PC-3 (cell line): ENCODE measurements around the gene BLTP2. TPM values are rescaled to one million over a fixed set of nuclear protein-coding genes. Genes with fewer than 3 reads are reported as not detected.

Source experiments
- ATAC-seq: fragments of 200-7000 bp; cut with Tn5 transposase; 2 replicates; pipeline ENCODE4 v1.9.1; 2020; ENCODE audit warnings: mild to moderate bottlenecking, moderate library complexity
- BruUV-seq: library from RNA; stranded (reverse); fragments of 400-500 nt; replicated peaks from 2 replicates; lab custom pipeline; 2021; lab: Mats Ljungman, UMichigan
- CTCF ChIA-PET: fragments of 300-600 bp; sonication (Branson Sonifier 250); formaldehyde crosslinking; loops from one replicate; lab custom pipeline; 2022; ENCODE audit warnings: antibody characterized with exemption; lab: Charles Lee
- POLR2A ChIA-PET: fragments of 300-600 bp; sonication (Branson Sonifier 250); formaldehyde crosslinking; loops from one replicate; lab custom pipeline; 2022; ENCODE audit warnings: antibody characterized with exemption; ENCODE audit not compliant: unreplicated experiment; lab: Charles Lee
- DNase-seq: peaks from one replicate; pipeline ENCODE4 v3.0.0-alpha.2; 2015
- H2AFZ ChIP-seq: fragments of 300-600 bp; sonication (generic); 2 replicates; pipeline ENCODE4 v1.6.0; 2016; ENCODE audit warnings: antibody characterized with exemption, low read length
- H3F3A ChIP-seq: fragments of 300-600 bp; sonication (generic); one replicate; pipeline ENCODE4 v1.6.0; 2017; ENCODE audit warnings: antibody characterized with exemption, low read length, control low read depth, mild to moderate bottlenecking; ENCODE audit not compliant: unreplicated experiment
- H3K27ac ChIP-seq: fragments of 300-600 bp; sonication (generic); 2 replicates; pipeline ENCODE4 v1.5.1; 2016; ENCODE audit warnings: mild to moderate bottlenecking, low read length
- H3K27me3 ChIP-seq: fragments of 300-600 bp; sonication (generic); 2 replicates; pipeline ENCODE4 v1.6.1; 2016; ENCODE audit warnings: low read length, mixed read lengths
- H3K36me3 ChIP-seq: fragments of 300-600 bp; sonication (generic); 2 replicates; pipeline ENCODE4 v1.6.1; 2016; ENCODE audit warnings: low read depth, mixed run types, low read length, mixed read lengths
- H3K4me1 ChIP-seq: fragments of 300-600 bp; sonication (generic); 2 replicates; pipeline ENCODE4 v1.5.1; 2016; ENCODE audit warnings: low read length; ENCODE audit not compliant: insufficient read depth
- H3K4me2 ChIP-seq: fragments of 300-600 bp; sonication (generic); 2 replicates; pipeline ENCODE4 v1.6.0; 2016; ENCODE audit warnings: low read length
- H3K4me3 ChIP-seq: fragments of 300-600 bp; sonication (generic); 2 replicates; pipeline ENCODE4 v1.5.1; 2016; ENCODE audit warnings: mild to moderate bottlenecking, low read length, mixed read lengths
- H3K79me2 ChIP-seq: fragments of 300-600 bp; sonication (generic); 2 replicates; pipeline ENCODE4 v1.6.1; 2017; ENCODE audit warnings: low read length, mixed read lengths
- H3K9ac ChIP-seq: fragments of 300-600 bp; sonication (generic); 2 replicates; pipeline ENCODE4 v1.6.0; 2016; ENCODE audit warnings: mild to moderate bottlenecking, low read length
- H3K9me2 ChIP-seq: fragments of 300-600 bp; sonication (generic); replicated peaks from 2 replicates; pipeline ENCODE4 v1.6.1; 2016; ENCODE audit warnings: mixed run types, low read length, mixed read lengths
- H3K9me3 ChIP-seq: fragments of 300-600 bp; sonication (generic); 2 replicates; pipeline ENCODE4 v1.6.1; 2016; ENCODE audit warnings: low read length, mixed read lengths
- H4K20me1 ChIP-seq: fragments of 300-600 bp; sonication (generic); 2 replicates; pipeline ENCODE4 v1.6.1; 2016; ENCODE audit warnings: low read length, mixed read lengths
- EZH2 ChIP-seq: fragments of 300-600 bp; sonication (generic); IDR thresholded peaks from one replicate; pipeline ENCODE4 v1.6.1; 2017; ENCODE audit warnings: antibody characterized with exemption, mild to moderate bottlenecking, low read length; ENCODE audit not compliant: unreplicated experiment
- EZH2phosphoT487 ChIP-seq: fragments of 300-600 bp; sonication (generic); IDR thresholded peaks from 2 replicates; pipeline ENCODE4 v1.6.1; 2018; ENCODE audit warnings: mild to moderate bottlenecking, antibody characterized with exemption, low read length, borderline replicate concordance
- intact Hi-C: fragments of 100-400 bp; cut with micrococcal nuclease; formaldehyde crosslinking; loops from 2 replicates; pipeline ENCODE4 v1.9.0; 2023
- total RNA-seq: library from RNA; depleted of rRNA; stranded (reverse); fragments of >200 nt; gene quantifications from 2 replicates; pipeline ENCODE4 v1.2.3, GENCODE V29; 2014
- TF ChIP-seq, protein P1 (sequence below): fragments of 300-600 bp; sonication (generic); conservative IDR thresholded peaks from 2 replicates; pipeline ENCODE4 v1.5.1; 2017; ENCODE audit warnings: antibody characterized with exemption, low read depth, mild to moderate bottlenecking, low read length

BLTP2 gene
- total RNA-seq, 1 experiment from 2014 or later: 103 TPM

DNA sequence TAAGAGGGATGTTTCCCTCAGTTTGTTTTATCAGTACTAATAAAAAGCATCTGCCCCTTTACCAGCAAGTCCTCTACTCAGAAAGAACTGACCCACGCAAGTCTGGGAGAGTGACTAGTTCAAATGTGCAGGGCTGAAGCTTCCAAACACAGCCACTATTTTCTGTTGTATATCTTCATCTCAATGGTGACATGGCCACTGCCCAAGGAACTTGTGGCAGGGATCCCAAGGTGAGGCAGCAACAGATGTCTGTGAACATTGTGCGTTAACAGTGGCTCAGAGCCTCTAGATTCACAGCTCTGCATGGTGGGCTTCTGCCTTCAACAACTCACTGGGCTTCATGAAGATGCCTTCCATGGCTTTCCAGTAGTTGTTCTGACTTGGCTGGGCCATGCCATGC is 3.7 kb upstream of the BLTP2 start:
- Histone ChIP-seq H3K4me1 (peaks cover 6% of the 10 kb centered on the region), H4K20me1 (peaks cover under 1% of the 10 kb centered on the region; the same call in 1 of the 2 replicates), H3K27ac (no peak overlapping the region), H2AFZ (no peak overlapping the region), H3K27me3 (no peaks in the 10 kb centered on the region), H3K4me3 (no peak overlapping the region), H3F3A (no peaks in the 10 kb centered on the region), H3K4me2 (no peak overlapping the region), H3K9me2 (no peaks in the 10 kb centered on the region), H3K9me3 (no peaks in the 10 kb centered on the region), H3K79me2 (peaks cover 11% of the 10 kb centered on the region), H3K36me3 (peaks cover 4% of the 10 kb centered on the region; the same call in 1 of the 2 replicates), H3K9ac (no peak overlapping the region)
- DNase-seq: no peak
- intact Hi-C loops: loop anchor here (10.0 kb wide), 1 partner anchor 66 kb away; the partner anchor contains the start of genes PROCA1, RAB34 and RPL23A
- ChIA-PET CTCF (no interaction called here), POLR2A (no interaction called here)
- no peak for ATAC-seq
- no TSS peak for BruUV-seq
- TF ChIP-seq, protein P1, sequence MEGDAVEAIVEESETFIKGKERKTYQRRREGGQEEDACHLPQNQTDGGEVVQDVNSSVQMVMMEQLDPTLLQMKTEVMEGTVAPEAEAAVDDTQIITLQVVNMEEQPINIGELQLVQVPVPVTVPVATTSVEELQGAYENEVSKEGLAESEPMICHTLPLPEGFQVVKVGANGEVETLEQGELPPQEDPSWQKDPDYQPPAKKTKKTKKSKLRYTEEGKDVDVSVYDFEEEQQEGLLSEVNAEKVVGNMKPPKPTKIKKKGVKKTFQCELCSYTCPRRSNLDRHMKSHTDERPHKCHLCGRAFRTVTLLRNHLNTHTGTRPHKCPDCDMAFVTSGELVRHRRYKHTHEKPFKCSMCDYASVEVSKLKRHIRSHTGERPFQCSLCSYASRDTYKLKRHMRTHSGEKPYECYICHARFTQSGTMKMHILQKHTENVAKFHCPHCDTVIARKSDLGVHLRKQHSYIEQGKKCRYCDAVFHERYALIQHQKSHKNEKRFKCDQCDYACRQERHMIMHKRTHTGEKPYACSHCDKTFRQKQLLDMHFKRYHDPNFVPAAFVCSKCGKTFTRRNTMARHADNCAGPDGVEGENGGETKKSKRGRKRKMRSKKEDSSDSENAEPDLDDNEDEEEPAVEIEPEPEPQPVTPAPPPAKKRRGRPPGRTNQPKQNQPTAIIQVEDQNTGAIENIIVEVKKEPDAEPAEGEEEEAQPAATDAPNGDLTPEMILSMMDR: no peak
- TF ChIP-seq EZH2: no peak
- no peak for TF ChIP-seq EZH2phosphoT487

DNA sequence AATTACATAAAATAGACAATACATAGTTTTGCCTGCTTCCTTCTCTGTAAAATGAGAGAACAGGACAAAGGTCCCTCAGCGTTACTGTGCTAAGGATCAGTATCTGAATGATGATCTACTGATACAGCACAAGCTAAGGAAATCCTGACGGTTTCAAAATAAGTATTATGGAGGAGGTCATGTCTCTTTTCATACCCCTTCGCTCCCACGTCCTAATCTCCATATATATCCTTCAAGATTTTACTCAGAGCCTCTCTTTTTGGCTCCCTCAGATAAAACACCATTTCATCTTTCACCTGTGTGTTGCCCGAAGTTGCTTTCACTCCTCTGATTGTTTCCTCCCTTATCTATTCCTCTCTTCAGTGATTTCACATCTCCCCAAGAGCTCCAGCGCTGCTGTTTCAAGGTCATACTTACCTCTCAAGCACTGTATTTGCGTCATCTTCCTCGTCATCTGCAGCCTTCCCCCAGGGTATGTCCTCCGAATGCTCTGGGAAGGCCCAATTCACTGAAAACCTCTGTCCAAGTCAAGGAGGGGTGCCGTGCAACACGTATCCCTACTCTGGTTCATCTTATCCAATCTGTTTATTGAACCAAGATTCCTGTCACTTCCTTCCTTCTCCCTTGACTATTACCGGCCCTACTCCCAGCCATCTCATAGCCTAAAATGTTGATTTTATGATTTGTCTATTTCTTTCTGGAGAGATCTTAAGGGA is 1.2 kb upstream of the BLTP2 start:
- Histone ChIP-seq H2AFZ (no peak overlapping the region), H3K27ac (no peak overlapping the region), H3K9me2 (no peaks in the 10 kb centered on the region), H3K36me3 (peaks cover 19% of the 10 kb centered on the region), H3K27me3 (no peaks in the 10 kb centered on the region), H3F3A (no peaks in the 10 kb centered on the region), H3K79me2 (peaks cover 28% of the 10 kb centered on the region), H3K9ac (peak overlapping the region; percentile 90; the same call in 1 of the 2 replicates), H3K4me3 (no peak overlapping the region), H3K4me2 (peak overlapping the region; percentile 83; the same call in 1 of the 2 replicates), H4K20me1 (peaks cover 8% of the 10 kb centered on the region; the same call in 1 of the 2 replicates), H3K4me1 (peaks cover 13% of the 10 kb centered on the region), H3K9me3 (no peaks in the 10 kb centered on the region)
- TF ChIP-seq EZH2: no peak
- TF ChIP-seq EZH2phosphoT487: no peak
- TF ChIP-seq, protein P1: no peak
- no TSS peak for BruUV-seq
- POLR2A ChIA-PET: interaction anchor here (0.6 kb wide), 1 partner anchor 15 kb away, joined by 4 read pairs; the partner anchor contains the start of genes SDF2 and SUPT6H
- CTCF ChIA-PET: no interaction called here
- ATAC-seq: no peak
- intact Hi-C loops: loop anchor here (1.0 to 10.0 kb wide), 2 partner anchors 16 to 69 kb away; partner anchors contain the start of genes PROCA1, RAB34, RPL23A and SUPT6H
- no peak for DNase-seq

DNA sequence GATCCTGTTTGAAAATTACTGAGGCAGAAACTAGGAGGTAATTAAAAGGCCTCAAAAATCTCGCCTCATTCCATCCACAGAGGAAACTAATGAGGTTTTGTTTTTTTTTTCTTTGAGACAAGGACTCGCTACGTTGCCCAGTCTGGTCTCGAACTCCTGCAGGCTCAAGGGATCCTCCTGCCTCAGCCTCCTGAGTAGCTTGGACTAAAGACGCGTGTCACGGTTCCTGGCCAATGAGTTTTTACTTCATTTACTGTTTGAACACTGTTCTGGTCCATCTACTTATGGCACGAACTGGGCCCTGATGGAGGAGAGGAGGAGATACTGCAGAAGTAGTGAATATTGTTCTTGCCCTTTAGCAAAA is 600 bp upstream of the BLTP2 start:
- ChIA-PET CTCF (interaction anchor here (0.6 to 1.2 kb wide), 2 partner anchors 66 to 263 kb away, joined by 4 to 8 read pairs; partner anchors contain the start of gene PROCA1), POLR2A (no interaction called here)
- ATAC-seq (no peak), DNase-seq (no peak)
- peaks cover 28% of the 10 kb centered on the region for H3K79me2 ChIP-seq
- H4K20me1 ChIP-seq: peaks cover 8% of the 10 kb centered on the region; the same call in 1 of the 2 replicates
- BruUV-seq: TSS peak; percentile 95
- peaks cover 13% of the 10 kb centered on the region for H3K4me1 ChIP-seq
- H3K36me3 ChIP-seq: peaks cover 25% of the 10 kb centered on the region
- no peaks in the 10 kb centered on the region for H3F3A ChIP-seq
- H3K27ac ChIP-seq: peak overlapping the region; percentile 25; the same call in 1 of the 2 replicates
- H3K9me2 ChIP-seq: no peaks in the 10 kb centered on the region
- H3K9me3 ChIP-seq: no peaks in the 10 kb centered on the region
- peak overlapping the region; percentile 81 for H2AFZ ChIP-seq
- H3K4me2 ChIP-seq: peak overlapping the region; percentile 83
- H3K9ac ChIP-seq: peak overlapping the region; percentile 90
- intact Hi-C loops: loop anchor here (10.0 kb wide), 1 partner anchor 69 kb away; the partner anchor contains the start of genes PROCA1, RAB34 and RPL23A
- no peak for TF ChIP-seq EZH2
- TF ChIP-seq, protein P1: no peak
- no peak for TF ChIP-seq EZH2phosphoT487
- H3K27me3 ChIP-seq: no peaks in the 10 kb centered on the region
- peak overlapping the region; percentile 80 for H3K4me3 ChIP-seq
